Activated gamma-delta T cell treated with anti-CD3 and anti-CD28 coated beads, Interleukin-2, amount 50 U/mL, for 16 hours (primary cell): ENCODE data around the gene CYB5R3.
"Not testable (repeated sequence)": the region's sequence is repeated elsewhere in the genome, so short reads cannot be mapped to it uniquely, and the experiment has no call there.

Experiments used
- DNase-seq: peaks from one replicate; pipeline ENCODE4 v3.0.0-alpha.2; 2020; ENCODE audit warnings: low read depth

The CYB5R3 gene

GRCh38 chr22:42601879-42602465 lies 47.2 kb downstream of the CYB5R3 start:
- DNase-seq = no peak

GRCh38 chr22:42596863-42597530 lies 52.2 kb downstream of the CYB5R3 start:
- no peak for DNase-seq

DNA sequence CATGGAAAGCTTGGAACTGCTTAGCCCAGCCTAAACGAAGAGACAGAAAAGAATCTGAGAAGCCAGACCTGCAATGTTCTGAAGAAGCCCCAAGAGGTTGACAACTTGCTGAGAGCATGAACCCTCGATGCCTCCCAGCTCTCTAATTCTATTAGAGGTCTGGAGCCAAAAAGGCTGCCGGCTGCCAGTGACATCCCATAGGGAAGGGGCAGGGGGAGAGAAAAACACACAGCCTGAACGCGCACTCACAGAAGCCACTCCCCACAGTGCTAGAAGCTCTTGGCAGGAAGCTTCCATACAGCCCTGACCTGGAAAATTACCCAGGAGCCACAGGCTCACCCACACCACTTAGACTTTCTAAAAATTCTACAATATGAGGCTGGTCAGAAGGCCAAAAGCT lies 52.9 kb downstream of the CYB5R3 start:
- no peak for DNase-seq

- DNase-seq = no peak
Observed at GRCh38 chr22:42595434-42595833, 53.8 kb downstream of the CYB5R3 start.

- no peak for DNase-seq
Observed at GRCh38 chr22:42591987-42592386, 57.2 kb downstream of the CYB5R3 start.

DNA sequence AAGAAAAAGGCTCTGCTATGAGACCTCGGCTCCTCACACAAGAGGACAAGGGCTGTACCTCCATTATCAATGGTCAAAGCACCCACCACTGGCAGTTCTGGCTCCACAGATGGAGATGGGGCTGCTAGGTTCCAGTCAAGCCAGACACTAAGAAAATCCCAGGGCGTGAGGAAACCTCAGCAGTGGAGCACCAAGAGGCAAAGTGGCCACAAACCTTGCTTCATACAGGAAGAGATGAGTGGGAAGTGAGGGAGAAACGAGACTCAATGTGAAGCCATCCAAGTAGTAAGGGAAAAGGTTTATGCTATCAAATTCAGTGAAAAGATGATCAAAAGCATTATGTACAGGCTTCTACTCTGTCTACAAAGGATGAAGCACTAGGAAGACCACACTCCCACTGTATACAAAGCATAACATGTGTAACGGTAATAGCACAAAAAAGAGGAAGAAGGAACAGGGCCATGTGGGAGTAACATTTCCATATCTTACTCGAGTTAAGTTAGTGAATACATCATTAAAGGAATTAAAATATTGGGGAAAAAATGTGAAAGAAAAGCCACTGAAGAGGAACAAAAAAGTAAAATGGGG lies 61.5 kb downstream of the CYB5R3 start:
- DNase-seq = no peak

GRCh38 chr22:42586381-42586780 lies 62.8 kb downstream of the CYB5R3 start:
- DNase-seq = no peak

DNA sequence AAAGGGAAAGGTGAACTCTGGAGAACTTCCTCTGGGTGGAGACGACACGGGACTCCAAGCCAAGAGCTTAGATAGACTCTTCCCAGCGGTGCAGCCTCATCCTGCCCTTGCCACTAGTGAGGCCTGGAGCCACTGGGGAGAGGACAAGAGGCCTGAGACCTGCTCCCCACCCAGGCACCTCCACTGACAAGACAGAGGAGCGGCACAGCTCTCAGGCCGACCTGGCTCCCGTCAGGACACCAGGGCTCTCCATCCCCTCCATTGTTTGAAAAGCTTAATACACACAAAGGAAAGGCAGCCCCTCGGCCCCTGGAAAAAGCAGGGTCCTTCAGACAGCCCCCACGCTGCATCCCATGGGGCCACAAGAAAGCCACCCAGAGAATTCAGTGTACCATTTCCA lies 64.1 kb downstream of the CYB5R3 start:
- DNase-seq = no peak

- no peak for DNase-seq
Observed at GRCh38 chr22:42584364-42584940, 64.7 kb downstream of the CYB5R3 start.

DNA sequence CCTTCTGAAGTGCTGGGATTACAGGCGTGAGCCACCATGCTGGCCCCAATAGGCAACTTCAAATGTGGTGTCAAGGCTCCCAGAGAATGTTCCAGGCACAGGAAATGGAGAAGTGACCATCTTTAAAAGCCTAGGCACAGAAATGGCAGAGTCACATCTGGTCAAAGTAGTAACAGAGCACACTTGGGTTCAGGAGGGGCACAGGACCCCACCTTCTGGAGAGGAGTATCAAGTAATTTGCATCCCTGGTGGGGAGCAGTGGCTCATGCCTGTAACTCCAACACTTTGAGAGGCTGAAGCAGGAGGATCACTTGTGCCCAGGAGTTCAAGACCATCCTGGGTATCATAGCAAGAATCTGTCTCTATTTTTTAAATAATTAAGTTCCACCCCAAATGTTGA lies 66.2 kb downstream of the CYB5R3 start:
- no peak for DNase-seq

DNA sequence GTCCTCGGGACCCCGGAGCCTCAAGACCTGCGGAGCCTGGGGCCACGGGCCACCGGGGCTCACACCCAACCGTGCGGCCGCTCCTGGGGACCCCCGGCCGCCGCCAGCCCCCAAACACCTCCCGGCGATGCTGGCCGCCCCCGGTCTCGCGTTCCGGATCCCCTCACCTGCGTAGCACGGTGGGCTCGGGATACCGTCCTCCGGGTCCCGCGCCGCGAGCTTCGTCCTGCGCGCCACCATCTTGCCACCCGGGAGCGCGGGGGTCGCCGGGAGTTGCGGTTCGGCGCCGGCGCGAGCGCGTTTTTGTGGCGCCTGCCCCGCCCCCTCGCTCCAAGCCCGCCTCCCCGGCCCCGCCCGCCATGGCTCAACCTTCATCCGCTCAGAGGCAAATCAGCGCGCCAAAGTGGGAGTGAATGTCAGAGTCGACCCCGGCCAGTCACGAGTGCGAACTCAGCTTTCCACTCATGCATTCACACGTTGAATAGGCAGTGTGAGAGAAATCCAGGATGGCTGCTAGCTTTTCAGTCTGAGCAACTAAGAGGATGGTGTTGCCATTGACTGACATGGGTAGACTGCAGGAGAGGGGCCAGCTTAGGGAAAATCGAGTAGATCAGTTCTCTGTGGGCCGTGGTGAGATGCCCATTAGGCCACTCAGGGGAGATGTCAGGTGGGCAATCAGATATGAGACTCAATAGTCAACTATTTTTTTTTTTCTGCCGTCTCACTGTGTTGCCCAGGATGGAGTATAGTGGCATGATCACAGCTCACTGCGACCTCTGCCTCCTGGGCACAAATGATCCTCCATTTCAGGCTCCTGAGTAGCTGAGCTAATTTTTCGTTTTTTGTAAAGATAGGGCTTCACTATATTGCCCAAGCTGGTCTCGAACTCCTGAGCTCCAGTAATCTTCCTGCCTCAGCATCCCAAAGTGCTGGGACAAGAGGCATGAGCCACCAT lies 67.2 kb downstream of the CYB5R3 start:
- DNase-seq = peak; percentile 74

GRCh38 chr22:42581194-42581761 lies 67.9 kb downstream of the CYB5R3 start:
- not testable (repeated sequence) for DNase-seq

DNA sequence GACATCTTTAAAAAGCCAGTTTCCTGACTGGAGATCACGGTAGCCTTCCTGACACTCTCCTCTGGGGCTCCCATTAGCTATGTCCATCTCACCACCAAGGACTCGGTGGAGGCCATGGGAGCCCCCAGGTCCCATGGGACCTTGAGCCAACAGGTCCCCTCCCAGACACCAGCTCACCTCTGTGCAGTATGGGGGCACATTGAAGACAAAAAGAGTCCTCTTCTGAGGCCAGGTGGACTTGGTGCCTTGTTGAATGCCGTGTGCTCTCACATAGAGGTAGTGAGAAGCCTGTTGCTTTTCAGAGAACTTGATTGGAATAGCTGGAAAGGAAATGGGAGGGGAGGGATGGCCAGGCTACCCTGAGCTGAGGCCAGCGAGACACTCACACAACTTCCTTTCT lies 69.2 kb downstream of the CYB5R3 start:
- not testable (repeated sequence) for DNase-seq

DNA sequence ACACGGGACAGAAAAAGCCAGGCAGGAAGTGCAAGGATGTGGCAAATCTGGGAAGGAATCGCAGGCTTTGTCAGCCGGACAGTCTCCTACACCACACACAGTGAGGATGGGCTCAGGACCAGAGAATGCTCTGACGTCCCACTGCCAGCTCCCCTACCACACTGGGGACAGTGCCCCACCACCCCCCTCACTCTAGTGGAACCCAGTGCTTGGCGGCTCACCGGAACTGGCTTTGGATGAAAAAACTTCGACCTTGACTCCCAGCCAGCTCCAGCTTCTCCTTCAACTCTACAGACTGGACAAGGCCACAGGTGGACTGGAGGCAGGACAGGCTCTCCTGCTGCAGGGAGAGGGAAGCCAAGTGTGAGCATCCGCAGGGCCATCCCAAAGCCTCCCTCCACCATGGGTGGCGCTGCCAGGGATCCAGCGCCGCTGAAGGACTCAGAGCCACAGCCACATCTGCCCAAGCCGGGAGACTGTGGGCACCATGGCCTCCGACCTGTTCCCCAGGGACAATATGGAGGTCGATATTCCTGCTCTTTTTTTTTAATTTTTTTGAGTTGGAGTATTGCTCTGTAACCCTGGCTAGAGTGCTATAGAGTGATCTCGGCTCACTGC lies 71.5 kb downstream of the CYB5R3 start:
- DNase-seq = no peak

- not testable (repeated sequence) for DNase-seq
Observed at GRCh38 chr22:42577141-42577540, 72.1 kb downstream of the CYB5R3 start.

DNA sequence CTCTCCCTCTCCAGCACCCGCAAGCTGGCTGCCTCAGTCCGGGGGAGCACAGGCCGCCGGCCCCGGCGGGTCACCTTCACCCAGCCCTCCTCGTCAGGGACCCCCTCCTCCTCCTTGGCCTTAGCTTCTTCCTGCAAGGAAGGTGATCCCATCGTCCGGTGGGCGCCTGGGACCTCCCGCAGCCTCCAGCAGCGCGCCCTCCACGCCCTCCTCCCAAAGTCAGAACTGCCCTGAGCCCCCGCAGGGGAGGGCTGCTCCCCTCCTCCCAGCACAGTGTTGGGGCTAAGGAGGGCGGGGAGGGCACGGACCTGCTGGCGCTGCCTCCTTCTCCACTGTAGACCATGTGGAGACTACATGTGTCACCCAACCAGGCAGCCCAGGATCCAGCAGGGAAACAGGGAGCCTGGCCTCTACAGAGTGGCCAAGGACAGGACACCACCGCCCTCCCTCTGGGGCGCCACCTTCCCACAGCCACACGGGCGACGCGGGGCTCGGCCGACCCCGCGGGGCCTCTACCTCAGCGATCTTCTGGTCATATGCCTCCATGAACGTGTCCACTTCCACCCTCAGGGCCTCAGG lies 73.1 kb downstream of the CYB5R3 start:
- DNase-seq = not testable (repeated sequence)

- DNase-seq = not testable (repeated sequence)
Observed at GRCh38 chr22:42574468-42574867, 74.7 kb downstream of the CYB5R3 start.

- not testable (repeated sequence) for DNase-seq
Observed at GRCh38 chr22:42574046-42574445, 75.1 kb downstream of the CYB5R3 start.

DNA sequence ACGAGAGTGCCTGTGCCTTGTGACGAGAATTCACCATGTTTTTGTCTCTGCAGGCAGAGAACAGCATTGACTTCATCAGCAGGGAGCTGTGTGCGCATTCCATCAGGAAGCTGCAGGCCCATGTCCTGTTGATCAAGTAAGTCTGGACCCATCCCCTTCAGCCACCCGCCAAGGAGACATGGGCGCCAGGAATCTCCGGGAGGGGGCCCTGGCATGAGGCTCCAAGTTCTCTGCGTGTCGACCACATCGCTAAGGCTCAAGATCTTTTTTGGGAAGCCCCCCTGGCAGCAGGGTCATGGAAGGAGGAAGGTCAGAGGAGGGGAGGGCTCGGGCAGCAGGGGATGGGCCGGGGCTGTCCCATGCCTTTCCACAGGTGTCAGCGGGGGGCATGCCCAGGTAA lies 78.1 kb downstream of the CYB5R3 start:
- DNase-seq = not testable (repeated sequence)

- not testable (repeated sequence) for DNase-seq
Observed at GRCh38 chr22:42570580-42570979, 78.6 kb downstream of the CYB5R3 start.

DNA sequence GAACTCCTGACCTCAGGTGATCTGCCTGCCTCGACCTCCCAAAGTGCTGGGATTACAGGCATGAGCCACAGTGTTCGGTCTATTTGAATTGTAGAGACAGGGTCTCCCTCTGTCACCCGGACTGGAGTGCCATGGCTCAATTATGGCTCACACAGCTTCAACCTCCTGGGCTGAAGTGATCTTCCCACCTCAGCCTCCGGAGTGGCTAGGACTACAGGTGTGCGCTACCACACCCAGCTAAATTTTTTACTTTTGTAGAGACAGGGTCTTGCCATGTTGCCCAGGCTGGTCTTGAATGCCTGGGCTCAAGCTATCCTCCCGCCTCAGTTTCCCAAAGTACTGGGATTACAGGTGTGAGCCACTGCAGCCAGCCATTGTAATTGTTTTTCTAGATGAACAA lies 81.2 kb downstream of the CYB5R3 start:
- not testable (repeated sequence) for DNase-seq
